Cardiac muscle cell (in vitro differentiated cells and primary cell): ENCODE measurements around the gene C16orf86. TPM values are rescaled to one million over a fixed set of nuclear protein-coding genes. Genes with fewer than 3 reads are reported as not detected.

Experiments
- DNase-seq, 2 donors: peaks; one replicate each; pipeline versions ENCODE4 v3.0.0 to v3.0.0-alpha.2; 2010 to 2017; ENCODE audit warnings: low read depth in 1 of 2, low spot score in 1 of 2
- H3K27ac ChIP-seq: fragments of 200-600 bp; sonication (generic); 2 replicates; pipeline ENCODE4 v1.5.1; 2016
- H3K27me3 ChIP-seq: fragments of 200-600 bp; sonication (generic); 2 replicates; pipeline ENCODE4 v1.6.0; 2016; ENCODE audit warnings: control low read depth
- H3K36me3 ChIP-seq: fragments of 200-600 bp; sonication (generic); 2 replicates; pipeline ENCODE4 v1.5.1; 2016; ENCODE audit warnings: control low read depth
- H3K4me1 ChIP-seq: fragments of 200-600 bp; sonication (generic); 2 replicates; pipeline ENCODE4 v1.8.1; 2017; ENCODE audit warnings: low read depth, mild to moderate bottlenecking, mixed run types
- H3K4me3 ChIP-seq: fragments of 200-600 bp; sonication (generic); 2 replicates; pipeline ENCODE4 v1.5.1; 2016; ENCODE audit warnings: mild to moderate bottlenecking
- H3K9me3 ChIP-seq: fragments of 200-600 bp; sonication (generic); 2 replicates; pipeline ENCODE4 v1.5.1; 2017; ENCODE audit warnings: low read depth, mild to moderate bottlenecking, control low read depth
- polyA plus RNA-seq: library from polyadenylated mRNA; unstranded; fragments of >200 nt; fragmentation: Nextera tagmentation; extraction: Ambion mirVana; gene quantifications from 2 replicates; pipeline ENCODE4 v1.2.1, GENCODE V29; 2016
- total RNA-seq: library from RNA; depleted of rRNA; stranded (reverse); fragments of >200 nt; gene quantifications from 2 replicates; pipeline ENCODE4 v1.2.3, GENCODE V29; 2016
- TF ChIP-seq, protein P1 (sequence below): IDR thresholded peaks from 2 replicates; pipeline ENCODE4 v1.5.1; 2012; ENCODE audit warnings: low read depth, mild to moderate bottlenecking, low read length

C16orf86 gene
- total and polyA plus RNA-seq, 2 experiments from 2014 or later: 5.1 to 13.0 TPM

- Histone ChIP-seq H3K27me3 (peaks cover 72% of the 10 kb centered on the region), H3K4me3 (no peak overlapping the region), H3K9me3 (no peaks in the 10 kb centered on the region), H3K4me1 (no peaks in the 10 kb centered on the region), H3K36me3 (no peaks in the 10 kb centered on the region), H3K27ac (no peak overlapping the region)
- no peak for DNase-seq
- TF ChIP-seq, protein P1, sequence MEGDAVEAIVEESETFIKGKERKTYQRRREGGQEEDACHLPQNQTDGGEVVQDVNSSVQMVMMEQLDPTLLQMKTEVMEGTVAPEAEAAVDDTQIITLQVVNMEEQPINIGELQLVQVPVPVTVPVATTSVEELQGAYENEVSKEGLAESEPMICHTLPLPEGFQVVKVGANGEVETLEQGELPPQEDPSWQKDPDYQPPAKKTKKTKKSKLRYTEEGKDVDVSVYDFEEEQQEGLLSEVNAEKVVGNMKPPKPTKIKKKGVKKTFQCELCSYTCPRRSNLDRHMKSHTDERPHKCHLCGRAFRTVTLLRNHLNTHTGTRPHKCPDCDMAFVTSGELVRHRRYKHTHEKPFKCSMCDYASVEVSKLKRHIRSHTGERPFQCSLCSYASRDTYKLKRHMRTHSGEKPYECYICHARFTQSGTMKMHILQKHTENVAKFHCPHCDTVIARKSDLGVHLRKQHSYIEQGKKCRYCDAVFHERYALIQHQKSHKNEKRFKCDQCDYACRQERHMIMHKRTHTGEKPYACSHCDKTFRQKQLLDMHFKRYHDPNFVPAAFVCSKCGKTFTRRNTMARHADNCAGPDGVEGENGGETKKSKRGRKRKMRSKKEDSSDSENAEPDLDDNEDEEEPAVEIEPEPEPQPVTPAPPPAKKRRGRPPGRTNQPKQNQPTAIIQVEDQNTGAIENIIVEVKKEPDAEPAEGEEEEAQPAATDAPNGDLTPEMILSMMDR: no peak
These were observed 37.5 kb downstream of the C16orf86 start for GRCh38 chr16:67704110-67704509.

- H3K36me3 ChIP-seq: no peaks in the 10 kb centered on the region
- H3K27me3 ChIP-seq: peaks cover 88% of the 10 kb centered on the region
- no peaks in the 10 kb centered on the region for H3K4me1 ChIP-seq
- DNase-seq: no peak
- TF ChIP-seq, protein P1: no peak
- no peak overlapping the region for H3K4me3 ChIP-seq
- H3K27ac ChIP-seq: no peak overlapping the region
- H3K9me3 ChIP-seq: no peaks in the 10 kb centered on the region
These were observed 40.6 kb downstream of the C16orf86 start for GRCh38 chr16:67707210-67707609.

DNA sequence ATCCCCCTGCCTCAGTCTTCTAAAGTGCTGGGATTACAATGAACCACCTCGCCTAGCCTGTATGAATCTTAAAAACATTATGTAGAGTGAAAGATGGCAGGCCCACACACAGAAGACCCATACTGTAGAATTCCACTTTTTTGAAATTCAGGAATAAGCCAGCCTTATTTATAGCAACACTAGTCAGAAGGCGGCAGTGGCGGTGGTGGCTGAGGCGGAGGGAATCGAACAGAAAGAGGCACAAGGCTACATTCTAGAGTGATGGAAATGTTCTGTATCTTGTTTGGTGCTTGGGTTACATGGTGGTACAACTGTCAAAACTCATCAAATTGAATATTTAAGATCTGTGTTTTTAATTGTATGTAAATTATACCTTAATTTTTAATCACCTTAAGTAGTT is 41.2 kb downstream of the C16orf86 start:
- no peak overlapping the region for H3K4me3 ChIP-seq
- H3K27me3 ChIP-seq: peaks cover 84% of the 10 kb centered on the region
- H3K9me3 ChIP-seq: no peaks in the 10 kb centered on the region
- H3K4me1 ChIP-seq: no peaks in the 10 kb centered on the region
- H3K36me3 ChIP-seq: no peaks in the 10 kb centered on the region
- TF ChIP-seq, protein P1: no peak
- no peak for DNase-seq
- H3K27ac ChIP-seq: no peak overlapping the region

- DNase-seq: no peak
- Histone ChIP-seq H3K36me3 (no peaks in the 10 kb centered on the region), H3K4me1 (no peaks in the 10 kb centered on the region), H3K4me3 (no peak overlapping the region), H3K27me3 (peaks cover 83% of the 10 kb centered on the region), H3K27ac (no peak overlapping the region), H3K9me3 (no peaks in the 10 kb centered on the region)
- TF ChIP-seq, protein P1: no peak
These were observed 41.8 kb downstream of the C16orf86 start for GRCh38 chr16:67708368-67708771.

GRCh38 chr16:67709050-67709449 is 42.4 kb downstream of the C16orf86 start:
- H3K27me3 ChIP-seq: peaks cover 83% of the 10 kb centered on the region
- H3K4me3 ChIP-seq: no peak overlapping the region
- TF ChIP-seq, protein P1: no peak
- H3K4me1 ChIP-seq: no peaks in the 10 kb centered on the region
- DNase-seq: no peak
- H3K27ac ChIP-seq: no peak overlapping the region
- no peaks in the 10 kb centered on the region for H3K9me3 ChIP-seq
- no peaks in the 10 kb centered on the region for H3K36me3 ChIP-seq

- H3K4me3 ChIP-seq: no peak overlapping the region
- H3K9me3 ChIP-seq: no peaks in the 10 kb centered on the region
- no peak overlapping the region for H3K27ac ChIP-seq
- no peaks in the 10 kb centered on the region for H3K36me3 ChIP-seq
- no peaks in the 10 kb centered on the region for H3K4me1 ChIP-seq
- no peak for DNase-seq
- TF ChIP-seq, protein P1: no peak
- peaks cover 81% of the 10 kb centered on the region for H3K27me3 ChIP-seq
These were observed 44.0 kb downstream of the C16orf86 start for GRCh38 chr16:67710607-67711006.
